ENCODE measurements around the gene MARCHF3.
A peak's percentile ranks its signal among the peaks of the same experiment; 100 is the strongest.
"Not testable (repeated sequence)": the region's sequence is repeated elsewhere in the genome, so short reads cannot be mapped to it uniquely, and the experiment has no call there.

The MARCHF3 gene

DNA sequence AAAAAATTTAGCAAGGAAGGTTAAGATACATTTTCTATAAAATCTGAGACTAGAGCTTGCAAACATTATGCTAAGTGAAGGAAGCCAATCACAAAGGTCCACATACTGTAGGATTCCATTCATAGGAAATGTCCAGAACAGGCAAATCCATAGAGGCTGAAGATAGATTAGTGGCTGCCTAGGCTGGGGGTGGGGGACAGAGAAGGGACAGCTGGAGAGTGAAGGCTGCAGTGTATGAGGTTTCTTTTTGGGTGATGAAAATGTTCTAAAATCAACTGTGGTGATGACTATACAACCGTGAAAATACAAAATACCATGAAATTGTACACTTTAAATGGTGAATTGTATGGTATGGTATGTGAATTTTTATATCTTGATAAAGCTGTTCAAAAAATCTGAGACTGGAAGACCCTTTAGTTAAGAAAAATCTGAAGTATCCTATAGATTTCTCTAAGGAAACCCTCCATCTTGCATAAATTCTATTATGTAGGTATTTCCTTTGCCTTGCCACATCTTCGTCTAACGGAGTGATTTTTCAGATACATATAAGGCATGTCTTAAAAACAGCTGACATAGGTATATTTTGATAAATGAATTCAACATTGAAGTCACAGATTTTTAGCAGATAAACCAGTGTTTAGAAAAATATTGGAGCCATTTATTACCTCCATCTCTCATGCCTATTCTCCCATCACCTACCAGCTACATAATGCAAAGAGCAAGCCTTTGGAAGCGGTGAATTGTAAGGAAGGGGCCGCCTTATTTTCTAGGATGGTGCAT, 132.3 kb downstream of the MARCHF3 start:
- no peaks in the 10 kb centered on the region for H3K27me3 ChIP-seq (ENCODE audit: insufficient read depth, low read length)
- H3K79me2 ChIP-seq (ENCODE audit: control insufficient read depth, insufficient read depth, low read length, unreplicated experiment): no peaks in the 10 kb centered on the region
- no peaks in the 10 kb centered on the region for H3K36me3 ChIP-seq (ENCODE audit: insufficient read depth, low read length)
- no peak overlapping the region for H3K4me3 ChIP-seq (ENCODE audit: low read depth, low read length)
- H3K4me1 ChIP-seq (ENCODE audit: control insufficient read depth, insufficient read depth, low read length, unreplicated experiment): no peaks in the 10 kb centered on the region
- H3K27ac ChIP-seq (ENCODE audit: low read depth, low read length): no peak overlapping the region
- no peak overlapping the region for H2AFZ ChIP-seq (ENCODE audit: low read length, unreplicated experiment)

DNA sequence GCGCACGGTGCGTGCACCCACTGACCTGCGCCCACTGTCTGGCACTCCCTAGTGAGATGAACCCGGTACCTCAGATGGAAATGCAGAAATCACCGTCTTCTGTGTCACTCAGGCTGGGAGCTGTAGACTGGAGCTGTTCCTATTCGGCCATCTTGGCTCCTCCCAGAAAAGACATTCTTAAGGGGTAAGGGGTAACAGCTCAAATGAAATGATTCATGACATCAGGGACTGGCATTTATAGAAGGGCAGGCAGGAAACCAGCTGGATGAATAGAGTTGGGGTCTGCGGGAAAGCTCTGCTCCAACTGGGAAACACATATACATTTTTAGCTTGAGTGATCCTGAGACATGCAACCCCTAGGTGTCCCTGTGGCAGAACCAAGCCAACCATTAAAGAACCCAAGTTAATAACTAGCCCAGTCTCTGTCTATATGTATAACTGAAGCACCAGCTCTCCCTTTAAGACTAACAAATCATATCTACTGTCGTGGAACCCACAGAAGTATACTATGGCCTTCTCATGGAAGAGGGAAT, 134.1 kb downstream of the MARCHF3 start:
- H3K36me3 ChIP-seq (ENCODE audit: insufficient read depth, low read length): no peaks in the 10 kb centered on the region

DNA sequence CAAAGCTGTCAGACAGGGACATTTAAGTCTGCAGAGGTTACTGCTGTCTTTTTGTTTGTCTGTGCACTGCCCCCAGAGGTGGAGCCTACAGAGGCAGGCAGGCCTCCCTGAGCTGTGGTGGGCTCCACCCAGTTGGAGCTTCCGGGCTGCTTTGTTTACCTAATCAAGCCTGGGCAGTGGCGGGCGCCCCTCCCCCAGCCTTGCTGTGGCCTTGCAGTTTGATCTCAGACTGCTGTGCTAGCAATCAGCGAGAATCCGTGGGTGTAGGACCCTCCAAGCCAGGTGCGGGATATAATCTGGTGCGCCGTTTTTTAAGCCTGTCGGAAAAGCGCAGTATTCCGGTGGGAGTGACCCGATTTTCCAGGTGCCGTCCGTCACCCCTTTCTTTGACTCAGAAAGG, 134.6 kb downstream of the MARCHF3 start:
- not testable (repeated sequence) for H3K36me3 ChIP-seq (ENCODE audit: insufficient read depth, low read length); H3K27me3 ChIP-seq (ENCODE audit: insufficient read depth, low read length); H3K4me1 ChIP-seq (ENCODE audit: control insufficient read depth, insufficient read depth, low read length, unreplicated experiment); H3K4me3 ChIP-seq (ENCODE audit: low read depth, low read length); H3K79me2 ChIP-seq (ENCODE audit: control insufficient read depth, insufficient read depth, low read length, unreplicated experiment); H2AFZ ChIP-seq (ENCODE audit: low read length, unreplicated experiment); H3K27ac ChIP-seq (ENCODE audit: low read depth, low read length)

More for the DNA sequence above, 134.1 kb downstream of the MARCHF3 start:
- H2AFZ ChIP-seq (ENCODE audit: low read length, unreplicated experiment): no peak overlapping the region
- no peaks in the 10 kb centered on the region for H3K27me3 ChIP-seq (ENCODE audit: insufficient read depth, low read length)
- no peaks in the 10 kb centered on the region for H3K79me2 ChIP-seq (ENCODE audit: control insufficient read depth, insufficient read depth, low read length, unreplicated experiment)
- no peak overlapping the region for H3K27ac ChIP-seq (ENCODE audit: low read depth, low read length)
- H3K4me1 ChIP-seq (ENCODE audit: control insufficient read depth, insufficient read depth, low read length, unreplicated experiment): no peaks in the 10 kb centered on the region
- H3K4me3 ChIP-seq (ENCODE audit: low read depth, low read length): no peak overlapping the region

DNA sequence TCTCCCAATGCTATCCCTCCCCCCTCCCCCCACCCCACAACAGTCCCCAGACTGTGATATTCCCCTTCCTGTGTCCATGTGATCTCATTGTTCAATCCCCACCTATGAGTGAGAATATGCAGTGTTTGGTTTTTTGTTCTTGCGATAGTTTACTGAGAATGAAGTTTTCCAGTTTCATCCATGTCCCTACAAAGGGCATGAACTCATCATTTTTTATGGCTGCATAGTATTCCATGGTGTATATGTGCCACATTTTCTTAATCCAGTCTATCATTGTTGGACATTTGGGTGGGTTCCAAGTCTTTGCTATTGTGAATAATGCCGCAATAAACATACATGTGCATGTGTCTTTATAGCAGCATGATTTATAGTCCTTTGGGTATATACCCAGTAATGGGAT, 139.9 kb downstream of the MARCHF3 start:
- H3K79me2 ChIP-seq (ENCODE audit: control insufficient read depth, insufficient read depth, low read length, unreplicated experiment); H3K27ac ChIP-seq (ENCODE audit: low read depth, low read length); H2AFZ ChIP-seq (ENCODE audit: low read length, unreplicated experiment); H3K4me3 ChIP-seq (ENCODE audit: low read depth, low read length); H3K36me3 ChIP-seq (ENCODE audit: insufficient read depth, low read length); H3K4me1 ChIP-seq (ENCODE audit: control insufficient read depth, insufficient read depth, low read length, unreplicated experiment); H3K27me3 ChIP-seq (ENCODE audit: insufficient read depth, low read length): not testable (repeated sequence)

DNA sequence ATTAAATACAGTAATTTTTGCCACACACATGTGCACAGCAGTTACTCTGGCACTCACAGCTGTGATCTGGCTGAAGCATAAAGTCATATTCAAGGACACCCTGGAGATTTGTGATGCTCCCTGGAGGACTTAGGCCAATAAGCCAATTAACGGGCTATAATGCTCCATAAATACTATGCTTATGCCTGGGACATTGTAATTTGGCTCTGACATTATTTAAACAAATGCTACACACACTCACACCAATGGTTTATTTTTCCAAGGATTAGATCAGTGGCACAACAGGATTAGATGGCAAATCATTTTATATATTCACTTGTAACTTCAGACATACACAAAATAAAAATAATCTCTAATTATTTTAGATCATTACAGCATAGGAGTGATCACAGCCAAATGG, 142.2 kb downstream of the MARCHF3 start:
- H3K27ac ChIP-seq (ENCODE audit: low read depth, low read length): no peak overlapping the region
- H3K79me2 ChIP-seq (ENCODE audit: control insufficient read depth, insufficient read depth, low read length, unreplicated experiment): no peaks in the 10 kb centered on the region
- H3K36me3 ChIP-seq (ENCODE audit: insufficient read depth, low read length): no peaks in the 10 kb centered on the region
- H2AFZ ChIP-seq (ENCODE audit: low read length, unreplicated experiment): no peak overlapping the region
- H3K27me3 ChIP-seq (ENCODE audit: insufficient read depth, low read length): no peaks in the 10 kb centered on the region
- H3K4me1 ChIP-seq (ENCODE audit: control insufficient read depth, insufficient read depth, low read length, unreplicated experiment): peaks cover 16% of the 10 kb centered on the region
- H3K4me3 ChIP-seq (ENCODE audit: low read depth, low read length): no peak overlapping the region

DNA sequence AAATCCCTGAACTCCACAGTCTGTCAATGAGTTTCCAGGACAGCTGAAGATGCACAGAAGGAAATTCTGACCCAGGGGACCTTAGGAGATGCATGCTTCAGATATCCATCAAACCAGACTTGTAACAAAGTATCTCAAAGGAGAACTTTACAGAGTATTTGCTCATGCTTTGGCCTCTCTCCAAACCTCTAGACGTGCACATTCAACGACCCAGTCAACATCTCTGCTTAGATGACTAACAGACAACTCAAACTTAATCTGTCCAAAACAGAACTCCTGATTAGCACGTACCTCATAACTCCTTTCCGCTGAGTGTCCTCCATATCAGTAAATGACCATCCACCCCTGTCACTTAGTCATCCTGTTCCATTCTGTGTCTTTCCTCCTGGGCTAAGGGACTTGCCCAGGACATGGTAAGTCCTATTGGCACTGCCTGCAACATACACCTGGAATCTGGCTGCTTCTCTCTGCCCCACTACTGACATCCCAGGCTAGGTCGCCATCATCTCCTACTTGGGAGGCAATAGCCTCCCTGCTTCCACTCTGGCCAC, 146.0 kb downstream of the MARCHF3 start:
- Histone ChIP-seq H3K4me1 (ENCODE audit: control insufficient read depth, insufficient read depth, low read length, unreplicated experiment) (peaks cover 16% of the 10 kb centered on the region), H3K36me3 (ENCODE audit: insufficient read depth, low read length) (no peaks in the 10 kb centered on the region), H3K27ac (ENCODE audit: low read depth, low read length) (peak overlapping the region; percentile 29; the same call in 1 of the 2 replicates)

DNA sequence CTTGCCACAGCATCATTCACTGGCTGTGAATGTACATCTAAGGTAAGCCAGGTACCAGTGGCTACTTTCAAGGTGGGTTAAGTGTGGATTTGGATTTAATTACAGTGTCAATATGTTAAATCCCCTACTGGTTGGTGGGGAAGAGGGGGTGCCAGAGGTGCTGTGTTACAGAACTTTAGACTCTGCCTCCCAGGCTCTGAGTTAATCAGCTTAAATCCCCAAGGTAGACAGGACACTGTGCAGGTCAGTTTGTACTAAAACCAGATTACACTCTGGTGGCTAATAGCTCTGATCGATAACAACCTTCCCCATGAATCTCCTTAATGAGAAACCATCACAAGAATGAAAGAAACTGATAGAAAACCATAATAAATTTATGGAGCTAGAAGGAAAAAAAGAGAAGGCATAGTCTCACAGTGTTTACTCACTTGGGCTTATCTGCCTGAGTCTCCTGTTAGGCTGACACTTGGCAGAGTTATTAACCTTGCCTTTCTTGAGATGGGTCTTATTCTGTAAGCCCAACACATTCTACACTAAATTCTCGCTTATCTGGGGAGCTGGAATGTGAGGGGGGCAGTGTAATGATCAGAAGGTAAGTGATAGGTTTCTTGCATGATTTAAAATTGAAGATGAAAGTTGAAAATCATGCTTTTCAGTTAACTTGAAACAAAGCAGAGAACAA, 146.7 kb downstream of the MARCHF3 start:
- peaks cover 16% of the 10 kb centered on the region for H3K4me1 ChIP-seq (ENCODE audit: control insufficient read depth, insufficient read depth, low read length, unreplicated experiment)
- no peaks in the 10 kb centered on the region for H3K27me3 ChIP-seq (ENCODE audit: insufficient read depth, low read length)
- peak overlapping the region; percentile 11; the same call in 1 of the 2 replicates for H3K27ac ChIP-seq (ENCODE audit: low read depth, low read length)
- no peak overlapping the region for H2AFZ ChIP-seq (ENCODE audit: low read length, unreplicated experiment)
- no peak overlapping the region for H3K4me3 ChIP-seq (ENCODE audit: low read depth, low read length)
- H3K79me2 ChIP-seq (ENCODE audit: control insufficient read depth, insufficient read depth, low read length, unreplicated experiment): no peaks in the 10 kb centered on the region
- no peaks in the 10 kb centered on the region for H3K36me3 ChIP-seq (ENCODE audit: insufficient read depth, low read length)

More for the DNA sequence above, 146.0 kb downstream of the MARCHF3 start:
- H3K4me3 ChIP-seq (ENCODE audit: low read depth, low read length): no peak overlapping the region
- no peaks in the 10 kb centered on the region for H3K27me3 ChIP-seq (ENCODE audit: insufficient read depth, low read length)
- H3K79me2 ChIP-seq (ENCODE audit: control insufficient read depth, insufficient read depth, low read length, unreplicated experiment): no peaks in the 10 kb centered on the region
- no peak overlapping the region for H2AFZ ChIP-seq (ENCODE audit: low read length, unreplicated experiment)

DNA sequence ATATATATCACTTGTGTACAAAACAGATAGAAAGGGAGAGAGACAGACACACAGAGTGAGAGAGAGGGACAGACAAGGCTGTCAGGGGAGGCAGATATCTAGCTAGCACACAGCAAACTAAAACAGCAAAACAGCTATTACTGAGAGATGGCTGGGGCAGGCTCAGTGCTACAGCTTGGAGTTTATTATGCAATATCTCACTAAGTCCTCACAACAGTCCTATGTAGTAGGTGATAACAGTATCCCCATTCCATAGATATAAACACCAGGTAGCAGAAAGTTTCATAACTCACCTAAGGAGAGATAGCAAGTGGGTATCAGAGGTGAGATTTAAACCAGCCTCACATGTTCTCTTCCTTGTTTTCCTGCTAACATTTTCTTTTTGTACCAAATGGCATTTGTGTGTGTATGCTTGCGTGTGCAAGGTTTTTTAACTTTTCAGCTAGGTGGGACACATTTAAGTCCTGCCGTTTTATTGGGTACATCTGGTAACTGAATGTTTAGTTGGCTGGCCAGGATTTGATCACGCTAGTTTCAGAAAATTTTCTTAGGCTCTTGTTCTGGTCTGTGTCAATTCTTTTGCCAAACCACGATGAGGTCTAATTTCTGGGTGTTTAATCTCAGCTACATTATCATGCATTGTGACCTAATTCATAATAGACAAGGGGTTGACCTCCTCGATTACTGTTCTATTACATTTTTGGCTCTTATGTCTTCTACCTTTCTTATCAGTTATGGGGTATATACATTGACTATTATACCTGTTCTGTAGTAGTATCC, 148.3 kb downstream of the MARCHF3 start:
- no peak overlapping the region for H3K27ac ChIP-seq (ENCODE audit: low read depth, low read length)
- H3K4me3 ChIP-seq (ENCODE audit: low read depth, low read length): no peak overlapping the region
- H3K4me1 ChIP-seq (ENCODE audit: control insufficient read depth, insufficient read depth, low read length, unreplicated experiment): peaks cover 16% of the 10 kb centered on the region
- H3K36me3 ChIP-seq (ENCODE audit: insufficient read depth, low read length): no peaks in the 10 kb centered on the region
- H3K79me2 ChIP-seq (ENCODE audit: control insufficient read depth, insufficient read depth, low read length, unreplicated experiment): no peaks in the 10 kb centered on the region
- no peak overlapping the region for H2AFZ ChIP-seq (ENCODE audit: low read length, unreplicated experiment)
- H3K27me3 ChIP-seq (ENCODE audit: insufficient read depth, low read length): no peaks in the 10 kb centered on the region

DNA sequence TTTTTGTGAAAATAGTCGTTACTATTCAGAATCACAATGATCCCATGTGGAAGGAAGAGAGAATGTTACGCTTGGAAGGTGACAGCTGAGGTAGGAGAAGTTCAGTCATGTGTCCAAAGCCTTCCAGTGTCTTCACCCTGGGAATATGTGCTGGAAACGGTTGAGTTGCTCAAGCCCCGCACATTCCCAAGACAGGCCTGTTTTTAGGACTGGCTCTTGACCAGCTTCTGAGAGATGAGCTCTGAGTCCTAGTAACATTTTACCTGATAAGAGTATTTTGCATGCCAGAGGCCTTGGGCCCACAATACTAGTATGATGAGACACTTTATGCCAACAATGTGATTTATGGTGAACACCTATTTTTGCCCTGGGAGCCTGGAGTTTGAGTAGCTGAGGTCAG, 151.7 kb downstream of the MARCHF3 start:
- H3K27me3 ChIP-seq (ENCODE audit: insufficient read depth, low read length): no peaks in the 10 kb centered on the region
- no peak overlapping the region for H2AFZ ChIP-seq (ENCODE audit: low read length, unreplicated experiment)
- H3K4me3 ChIP-seq (ENCODE audit: low read depth, low read length): no peak overlapping the region
- peaks cover 4% of the 10 kb centered on the region for H3K4me1 ChIP-seq (ENCODE audit: control insufficient read depth, insufficient read depth, low read length, unreplicated experiment)
- no peaks in the 10 kb centered on the region for H3K79me2 ChIP-seq (ENCODE audit: control insufficient read depth, insufficient read depth, low read length, unreplicated experiment)
- no peaks in the 10 kb centered on the region for H3K36me3 ChIP-seq (ENCODE audit: insufficient read depth, low read length)
- H3K27ac ChIP-seq (ENCODE audit: low read depth, low read length): no peak overlapping the region

DNA sequence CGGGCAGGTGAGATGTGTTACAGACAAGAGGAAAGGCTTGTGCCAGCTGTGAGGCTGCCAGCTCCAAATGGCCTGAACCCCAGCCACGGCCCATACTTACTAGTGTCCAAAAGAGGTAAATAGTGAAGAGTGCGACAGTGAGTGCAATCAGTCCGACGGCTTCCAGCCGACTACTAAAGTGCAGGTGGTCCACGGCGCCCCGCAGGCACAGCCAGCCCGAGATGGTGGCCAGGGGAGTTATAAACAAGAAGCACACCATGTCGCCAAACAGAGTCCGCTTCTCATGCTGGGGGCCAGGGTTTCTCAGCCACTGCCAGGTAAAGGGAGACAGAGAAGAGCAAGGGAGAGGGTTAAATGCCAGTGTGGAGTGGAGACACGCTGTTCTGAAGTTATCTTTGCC, 152.3 kb downstream of the MARCHF3 start:
- H3K4me3 ChIP-seq (ENCODE audit: low read depth, low read length): no peak overlapping the region
- no peaks in the 10 kb centered on the region for H3K27me3 ChIP-seq (ENCODE audit: insufficient read depth, low read length)
- H3K36me3 ChIP-seq (ENCODE audit: insufficient read depth, low read length): no peaks in the 10 kb centered on the region
- H3K4me1 ChIP-seq (ENCODE audit: control insufficient read depth, insufficient read depth, low read length, unreplicated experiment): no peaks in the 10 kb centered on the region
- H3K79me2 ChIP-seq (ENCODE audit: control insufficient read depth, insufficient read depth, low read length, unreplicated experiment): no peaks in the 10 kb centered on the region
- H3K27ac ChIP-seq (ENCODE audit: low read depth, low read length): no peak overlapping the region
- no peak overlapping the region for H2AFZ ChIP-seq (ENCODE audit: low read length, unreplicated experiment)

Measured in ACC112 (cell line).